IMR-90 (cell line): ENCODE data around the gene NTRK3. TPM values are rescaled to one million over a fixed set of nuclear protein-coding genes. Genes with fewer than 3 reads are reported as not detected.

Experiments
- ATAC-seq: fragments of 200-7000 bp; cut with Tn5 transposase; 2 replicates; pipeline ENCODE4 v1.9.1; 2020; ENCODE audit warnings: low read depth, mild to moderate bottlenecking, moderate library complexity
- BruUV-seq: library from RNA; stranded (reverse); fragments of 400-500 nt; replicated peaks from 2 replicates; lab custom pipeline; 2021; lab: Mats Ljungman, UMichigan
- CTCF ChIA-PET: fragments of 300-600 bp; formaldehyde crosslinking; extraction: SDS; loops from one replicate; lab custom pipeline; 2021; ENCODE audit warnings: antibody characterized with exemption; lab: Yijun Ruan, JAX
- POLR2A ChIA-PET: fragments of 300-600 bp; sonication (Branson Sonifier 250); formaldehyde crosslinking; loops from one replicate; lab custom pipeline; 2022; ENCODE audit warnings: antibody characterized with exemption; ENCODE audit not compliant: unreplicated experiment; lab: Charles Lee
- DNase-seq: peaks from one replicate; pipeline ENCODE4 v3.0.0; 2013
- H2AFZ ChIP-seq: replicated peaks from 2 replicates; pipeline ENCODE3; 2013; ENCODE audit warnings: low read length, mild to moderate bottlenecking; ENCODE audit not compliant: poor library complexity
- H2AK5ac ChIP-seq: 2 replicates; pipeline ENCODE4 v1.6.1; 2013; ENCODE audit warnings: low read depth, low read length, inconsistent platforms
- H2AK9ac ChIP-seq: replicated peaks from 2 replicates; pipeline ENCODE3; 2013; ENCODE audit warnings: mild to moderate bottlenecking, low read depth, low read length, moderate library complexity; ENCODE audit not compliant: poor library complexity
- H2BK120ac ChIP-seq: 2 replicates; pipeline ENCODE4 v1.6.1; 2013; ENCODE audit warnings: low read depth, low read length, inconsistent platforms
- H2BK15ac ChIP-seq: 3 replicates; pipeline ENCODE4 v1.6.1; 2013; ENCODE audit warnings: low read depth, low read length, inconsistent platforms
- H2BK20ac ChIP-seq: 2 replicates; pipeline ENCODE4 v1.6.1; 2013; ENCODE audit warnings: low read depth, mild to moderate bottlenecking, inconsistent platforms, low read length, moderate library complexity
- H2BK5ac ChIP-seq: 2 replicates; pipeline ENCODE4 v1.6.1; 2013; ENCODE audit warnings: mild to moderate bottlenecking, low read depth, low read length, inconsistent platforms; ENCODE audit not compliant: poor library complexity, severe bottlenecking
- H3K14ac ChIP-seq: replicated peaks from 2 replicates; pipeline ENCODE4 v1.6.1; 2013; ENCODE audit warnings: low read depth, low read length, inconsistent platforms
- H3K18ac ChIP-seq: 2 replicates; pipeline ENCODE4 v1.6.1; 2013; ENCODE audit warnings: low read depth, low read length, control low read depth
- H3K23ac ChIP-seq: 2 replicates; pipeline ENCODE4 v1.6.1; 2013; ENCODE audit warnings: low read depth, low read length, inconsistent platforms
- H3K27ac ChIP-seq: 2 replicates; pipeline ENCODE4 v1.5.1; 2013; ENCODE audit warnings: mild to moderate bottlenecking, control low read depth, low read length; ENCODE audit not compliant: insufficient read depth
- H3K27me3 ChIP-seq: 2 replicates; pipeline ENCODE4 v1.6.1; 2013; ENCODE audit warnings: low read length; ENCODE audit not compliant: control insufficient read depth, insufficient read depth
- H3K36me3 ChIP-seq: 2 replicates; pipeline ENCODE4 v1.6.1; 2013; ENCODE audit warnings: low read length, mixed read lengths; ENCODE audit not compliant: control insufficient read depth, insufficient read depth
- H3K4ac ChIP-seq: 2 replicates; pipeline ENCODE4 v1.6.1; 2013; ENCODE audit warnings: low read depth, low read length, inconsistent platforms
- H3K4me1 ChIP-seq: 2 replicates; pipeline ENCODE4 v1.6.1; 2013; ENCODE audit warnings: low read length, mixed read lengths; ENCODE audit not compliant: control insufficient read depth, insufficient read depth
- H3K4me2 ChIP-seq: 2 replicates; pipeline ENCODE4 v1.6.1; 2013; ENCODE audit warnings: low read depth, mild to moderate bottlenecking, control low read depth, low read length, moderate library complexity
- H3K4me3 ChIP-seq: 2 replicates; pipeline ENCODE4 v1.5.1; 2013; ENCODE audit warnings: low read depth, mild to moderate bottlenecking, control low read depth, low read length, moderate library complexity; ENCODE audit not compliant: insufficient read depth
- H3K56ac ChIP-seq: 2 replicates; pipeline ENCODE4 v1.6.1; 2013; ENCODE audit warnings: low read length, inconsistent platforms; ENCODE audit not compliant: insufficient read depth; ENCODE audit errors: extremely low read depth
- H3K79me1 ChIP-seq, 2 experiments: 2 replicates each; pipeline ENCODE4 v1.6.1; 2013; ENCODE audit warnings: low read length in 2 of 2, inconsistent platforms in 1 of 2, low read depth in 1 of 2
- H3K9ac ChIP-seq: 2 replicates; pipeline ENCODE4 v1.6.1; 2013; ENCODE audit warnings: low read depth, low read length, control low read depth
- H3K9me1 ChIP-seq: 2 replicates; pipeline ENCODE4 v1.6.1; 2013; ENCODE audit warnings: low read length, inconsistent platforms; ENCODE audit not compliant: insufficient read depth
- H3K9me3 ChIP-seq: 2 replicates; pipeline ENCODE4 v1.6.1; 2013; ENCODE audit warnings: low read length; ENCODE audit not compliant: control insufficient read depth, insufficient read depth
- H4K20me1 ChIP-seq: 2 replicates; pipeline ENCODE4 v1.6.1; 2013; ENCODE audit warnings: low read length, inconsistent platforms; ENCODE audit not compliant: insufficient read depth
- H4K5ac ChIP-seq: 2 replicates; pipeline ENCODE4 v1.6.1; 2013; ENCODE audit warnings: mild to moderate bottlenecking, low read depth, low read length, control low read depth
- H4K8ac ChIP-seq, 2 experiments: 2 replicates each; pipeline ENCODE4 v1.6.1; 2013; ENCODE audit warnings: low read depth in 2 of 2, low read length in 2 of 2, control low read depth in 1 of 2, inconsistent platforms in 1 of 2
- H4K91ac ChIP-seq: 2 replicates; pipeline ENCODE4 v1.6.1; 2013; ENCODE audit warnings: low read depth, low read length, inconsistent platforms; ENCODE audit not compliant: insufficient read depth
- BHLHE40 ChIP-seq: fragments of 150-350 bp; IDR thresholded peaks from 2 replicates; pipeline ENCODE4 v1.6.1; 2016; ENCODE audit warnings: mild to moderate bottlenecking, low read depth, low read length
- CEBPB ChIP-seq: IDR thresholded peaks from 2 replicates; pipeline ENCODE4 v1.6.1; 2012; ENCODE audit warnings: low read depth, low read length, improper control_type of control experiment
- CHD1 ChIP-seq: IDR thresholded peaks from 2 replicates; pipeline ENCODE4 v1.6.1; 2012; ENCODE audit warnings: low read depth, low read length, improper control_type of control experiment
- FOS ChIP-seq: fragments of 150-350 bp; IDR thresholded peaks from 2 replicates; pipeline ENCODE4 v1.6.1; 2016; ENCODE audit warnings: low read depth, low read length
- MAFK ChIP-seq: IDR thresholded peaks from 2 replicates; pipeline ENCODE4 v1.6.1; 2012; ENCODE audit warnings: low read depth, low read length, improper control_type of control experiment
- MAZ ChIP-seq: IDR thresholded peaks from 2 replicates; pipeline ENCODE4 v1.6.1; 2012; ENCODE audit warnings: low read depth, mild to moderate bottlenecking, low read length, improper control_type of control experiment, moderate library complexity, borderline replicate concordance
- MXI1 ChIP-seq: IDR thresholded peaks from 2 replicates; pipeline ENCODE4 v1.6.1; 2012; ENCODE audit warnings: low read depth, mild to moderate bottlenecking, low read length, moderate library complexity, borderline replicate concordance
- NFE2L2 ChIP-seq: fragments of 150-350 bp; IDR thresholded peaks from 2 replicates; pipeline ENCODE4 v1.6.1; 2016; ENCODE audit warnings: low read depth, mild to moderate bottlenecking, low read length
- POLR2A ChIP-seq: IDR thresholded peaks from 2 replicates; pipeline ENCODE4 v1.6.1; 2012; ENCODE audit warnings: mild to moderate bottlenecking, low read depth, low read length
- RAD21 ChIP-seq: IDR thresholded peaks from 2 replicates; pipeline ENCODE4 v1.6.1; 2012; ENCODE audit warnings: low read length, improper control_type of control experiment
- RCOR1 ChIP-seq: IDR thresholded peaks from 2 replicates; pipeline ENCODE4 v1.6.1; 2012; ENCODE audit warnings: mild to moderate bottlenecking, low read length, improper control_type of control experiment; ENCODE audit not compliant: insufficient replicate concordance
- RFX5 ChIP-seq: IDR thresholded peaks from 2 replicates; pipeline ENCODE4 v1.8.0; 2012; ENCODE audit warnings: low read depth, mild to moderate bottlenecking, low read length, moderate library complexity
- SMC3 ChIP-seq: fragments of 150-350 bp; IDR thresholded peaks from 2 replicates; pipeline ENCODE4 v1.6.1; 2016; ENCODE audit warnings: low read depth, mild to moderate bottlenecking, antibody characterized with exemption, low read length, moderate library complexity
- WGBS, 2 experiments: methylation state at CpG; one replicate each; pipeline versions ENCODE4 v1.1.5 to v1.1.7; 2013; ENCODE audit warnings: missing lambda C conversion rate in 2 of 2; ENCODE audit not compliant: insufficient read length in 1 of 2; ENCODE audit errors: extremely low coverage in 2 of 2; 5-methylcytosine and 5-hydroxymethylcytosine counted together
- dilution Hi-C: fragments of 300-500 bp; cut with HindIII; formaldehyde crosslinking; loops from one replicate; pipeline ENCODE4 v1.14.3; 2018; ENCODE audit warnings: low sequenced_read_pairs; ENCODE audit not compliant: unreplicated experiment
- in situ Hi-C: fragments of 300-500 bp; cut with MboI; formaldehyde crosslinking; loops from 3 replicates; pipeline ENCODE4 v1.14.3; 2019; ENCODE audit warnings: low sequenced_read_pairs, inconsistent platforms, mixed read lengths
- intact Hi-C: fragments of 100-400 bp; cut with micrococcal nuclease; formaldehyde crosslinking; loops from 2 replicates; pipeline ENCODE4 v1.10.0; 2022
- polyA plus RNA-seq, 3 experiments: library from polyadenylated mRNA; depleted of rRNA; stranded (reverse); fragments of >200 nt; gene quantifications; 2 replicates each; pipeline ENCODE4 v1.2.3, GENCODE V29; 2012; ENCODE audit warnings: low replicate concordance in 1 of 3
- total RNA-seq: library from RNA; depleted of rRNA; stranded (reverse); fragments of >200 nt; gene quantifications from 2 replicates; pipeline ENCODE4 v1.2.3, GENCODE V29; 2012
- TF ChIP-seq, protein P1 (sequence below): fragments of 150-350 bp; IDR thresholded peaks from 2 replicates; pipeline ENCODE4 v1.6.1; 2016; ENCODE audit warnings: low read depth, mild to moderate bottlenecking, low read length, moderate library complexity, borderline replicate concordance
- TF ChIP-seq, protein P2 (sequence below): fragments of 150-350 bp; IDR thresholded peaks from 2 replicates; pipeline ENCODE4 v1.6.1; 2017; ENCODE audit warnings: mild to moderate bottlenecking, antibody characterized with exemption, low read length, low read depth
- TF ChIP-seq, protein P3 (sequence below): conservative IDR thresholded peaks from 2 replicates; pipeline ENCODE4 v1.5.1; 2012; ENCODE audit warnings: mild to moderate bottlenecking, low read depth, low read length, improper control_type of control experiment

Gene NTRK3
- total and polyA plus RNA-seq, 2 of the 4 experiments (the other 2 are of a cell fraction) = under 0.01 to 0.15 TPM

DNA sequence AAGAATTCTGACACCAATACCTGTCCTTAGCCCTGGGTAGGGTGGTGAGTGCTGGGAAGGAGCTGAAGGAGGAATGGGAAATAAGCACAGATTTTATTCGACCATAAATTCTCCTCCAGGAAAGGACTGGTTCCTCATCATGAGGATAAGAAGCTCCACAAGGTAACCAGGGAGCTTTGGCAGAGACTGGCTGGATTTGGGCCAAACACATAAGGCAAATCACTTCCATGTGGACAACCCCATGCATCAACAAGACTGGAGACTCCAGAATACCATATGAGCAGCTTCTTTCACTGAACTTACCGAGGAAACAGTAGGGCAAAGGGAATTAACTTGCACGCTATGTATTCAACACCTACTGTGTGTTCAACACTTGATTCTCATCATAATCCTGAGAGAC, 312.5 kb downstream of the NTRK3 start:
- Histone ChIP-seq H3K4me1 (no peaks in the 10 kb centered on the region), H3K4ac (no peak overlapping the region), H2BK5ac (no peak overlapping the region), H3K56ac (no peak overlapping the region), H2AK9ac (no peak overlapping the region), H2AFZ (no peak overlapping the region), H3K9me1 (no peaks in the 10 kb centered on the region), H3K18ac (no peak overlapping the region), H3K79me1 (no peaks in the 10 kb centered on the region), H3K27ac (no peak overlapping the region), H2BK20ac (no peak overlapping the region), H3K27me3 (no peaks in the 10 kb centered on the region), H2AK5ac (no peak overlapping the region), H3K14ac (no peak overlapping the region), H4K91ac (no peak overlapping the region), H3K9me3 (peaks cover 2% of the 10 kb centered on the region; the same call in 1 of the 2 replicates), H4K20me1 (no peaks in the 10 kb centered on the region), H3K23ac (no peak overlapping the region), H2BK120ac (no peak overlapping the region), H3K4me2 (no peak overlapping the region), H4K5ac (no peak overlapping the region), H2BK15ac (no peak overlapping the region), H3K4me3 (no peak overlapping the region), H3K36me3 (no peaks in the 10 kb centered on the region), H3K9ac (no peak overlapping the region), H4K8ac (no peak overlapping the region)
- dilution Hi-C loops (no loop called here), in situ Hi-C loops (no loop called here), intact Hi-C loops (no loop called here)
- ChIA-PET POLR2A (no interaction called here), CTCF (no interaction called here)
- no peak for TF ChIP-seq NFE2L2
- TF ChIP-seq RAD21 = no peak
- TF ChIP-seq CEBPB = no peak
- no peak for TF ChIP-seq POLR2A
- TF ChIP-seq, protein P1, sequence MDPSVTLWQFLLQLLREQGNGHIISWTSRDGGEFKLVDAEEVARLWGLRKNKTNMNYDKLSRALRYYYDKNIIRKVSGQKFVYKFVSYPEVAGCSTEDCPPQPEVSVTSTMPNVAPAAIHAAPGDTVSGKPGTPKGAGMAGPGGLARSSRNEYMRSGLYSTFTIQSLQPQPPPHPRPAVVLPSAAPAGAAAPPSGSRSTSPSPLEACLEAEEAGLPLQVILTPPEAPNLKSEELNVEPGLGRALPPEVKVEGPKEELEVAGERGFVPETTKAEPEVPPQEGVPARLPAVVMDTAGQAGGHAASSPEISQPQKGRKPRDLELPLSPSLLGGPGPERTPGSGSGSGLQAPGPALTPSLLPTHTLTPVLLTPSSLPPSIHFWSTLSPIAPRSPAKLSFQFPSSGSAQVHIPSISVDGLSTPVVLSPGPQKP = no peak
- TF ChIP-seq, protein P2, sequence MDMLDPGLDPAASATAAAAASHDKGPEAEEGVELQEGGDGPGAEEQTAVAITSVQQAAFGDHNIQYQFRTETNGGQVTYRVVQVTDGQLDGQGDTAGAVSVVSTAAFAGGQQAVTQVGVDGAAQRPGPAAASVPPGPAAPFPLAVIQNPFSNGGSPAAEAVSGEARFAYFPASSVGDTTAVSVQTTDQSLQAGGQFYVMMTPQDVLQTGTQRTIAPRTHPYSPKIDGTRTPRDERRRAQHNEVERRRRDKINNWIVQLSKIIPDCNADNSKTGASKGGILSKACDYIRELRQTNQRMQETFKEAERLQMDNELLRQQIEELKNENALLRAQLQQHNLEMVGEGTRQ = no peak
- TF ChIP-seq FOS = no peak
- TF ChIP-seq MXI1 = no peak
- TF ChIP-seq CHD1 = no peak
- TF ChIP-seq, protein P3, sequence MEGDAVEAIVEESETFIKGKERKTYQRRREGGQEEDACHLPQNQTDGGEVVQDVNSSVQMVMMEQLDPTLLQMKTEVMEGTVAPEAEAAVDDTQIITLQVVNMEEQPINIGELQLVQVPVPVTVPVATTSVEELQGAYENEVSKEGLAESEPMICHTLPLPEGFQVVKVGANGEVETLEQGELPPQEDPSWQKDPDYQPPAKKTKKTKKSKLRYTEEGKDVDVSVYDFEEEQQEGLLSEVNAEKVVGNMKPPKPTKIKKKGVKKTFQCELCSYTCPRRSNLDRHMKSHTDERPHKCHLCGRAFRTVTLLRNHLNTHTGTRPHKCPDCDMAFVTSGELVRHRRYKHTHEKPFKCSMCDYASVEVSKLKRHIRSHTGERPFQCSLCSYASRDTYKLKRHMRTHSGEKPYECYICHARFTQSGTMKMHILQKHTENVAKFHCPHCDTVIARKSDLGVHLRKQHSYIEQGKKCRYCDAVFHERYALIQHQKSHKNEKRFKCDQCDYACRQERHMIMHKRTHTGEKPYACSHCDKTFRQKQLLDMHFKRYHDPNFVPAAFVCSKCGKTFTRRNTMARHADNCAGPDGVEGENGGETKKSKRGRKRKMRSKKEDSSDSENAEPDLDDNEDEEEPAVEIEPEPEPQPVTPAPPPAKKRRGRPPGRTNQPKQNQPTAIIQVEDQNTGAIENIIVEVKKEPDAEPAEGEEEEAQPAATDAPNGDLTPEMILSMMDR = no peak
- no peak for TF ChIP-seq RFX5
- no peak for TF ChIP-seq MAFK
- TF ChIP-seq SMC3 = no peak
- no peak for TF ChIP-seq RCOR1
- no peak for TF ChIP-seq BHLHE40
- no peak for TF ChIP-seq MAZ
- WGBS, 2 experiments = 33% methylated on average over 1 of the region's 3 CpGs; no CpG with 5 or more reads in 1 of the 2 experiments
- no TSS peak for BruUV-seq
- no peak for ATAC-seq
- no peak for DNase-seq
